ENCODE data around the gene KLHL29.

GRCh38 chr2:23666241-23666979 is 281.4 kb downstream of the KLHL29 start:
- TF ChIP-seq CTCF (conservative IDR thresholded peaks at IDR 0.05; ENCODE audit: low read length) (no peak), EZH2phosphoT487 (IDR thresholded peaks at IDR 0.05; ENCODE audit: borderline replicate concordance, low read depth, low read length) (no peak)

Measured in OCI-LY7 (cell line).